Measurements from ENCODE around the gene HSD17B14. TPM values are rescaled to one million over a fixed set of nuclear protein-coding genes. Genes with fewer than 3 reads are reported as not detected.

The HSD17B14 gene
- total and polyA plus RNA-seq, 9 of the 15 experiments (the other 6 are each of a cell fraction or from before 2014, with no cell fraction given) = 0.16 TPM; not detected in 8

- TF ChIP-seq JUND (IDR thresholded peaks at IDR 0.05; ENCODE audit: borderline replicate concordance, low read depth, low read length) = peak; percentile 77
- peak; percentile 68; the same call in 1 of the 3 replicates for TF ChIP-seq JUND (tag; IDR thresholded peaks at IDR 0.05; ENCODE audit: borderline replicate concordance, low read depth, low read length)
- peak; percentile 67; the same call in 1 of the 2 replicates for TF ChIP-seq THRAP3 (IDR thresholded peaks at IDR 0.05; ENCODE audit: borderline replicate concordance)
- peak; percentile 91 for TF ChIP-seq GATA2 (CRISPR knock-in tag; IDR thresholded peaks at IDR 0.05)
- no peak for TF ChIP-seq ZC3H8 (IDR thresholded peaks at IDR 0.05)
- peak; percentile 55; the same call in 1 of the 2 replicates for TF ChIP-seq CGGBP1 (CRISPR knock-in tag; IDR thresholded peaks at IDR 0.05)
- TF ChIP-seq COPS2 (conservative IDR thresholded peaks at IDR 0.05) = no peak
- no peak; the same call in 1 of the 2 replicates for TF ChIP-seq MXI1 (IDR thresholded peaks at IDR 0.05; ENCODE audit: low read depth, low read length)
- no peak for TF ChIP-seq SP2 (IDR thresholded peaks at IDR 0.05; ENCODE audit: extremely low read depth, low read depth, low read length, poor library complexity, severe bottlenecking)
- peak; percentile 43; the same call in 1 of the 2 replicates for TF ChIP-seq GATAD2A (IDR thresholded peaks at IDR 0.05)
- 0 out of 2 replicates have a peak, but pooled peaks have one; percentile 49 for TF ChIP-seq ZNF232 (CRISPR knock-in tag; IDR thresholded peaks at IDR 0.05)
- no peak for TF ChIP-seq SNRNP70 (optimal IDR thresholded peaks at IDR 0.05; ENCODE audit: low read depth, low read length)
- TF ChIP-seq ZNF174 (CRISPR knock-in tag; IDR thresholded peaks at IDR 0.05) = no peak
- TF ChIP-seq ZNF165 (CRISPR knock-in tag; IDR thresholded peaks at IDR 0.05; ENCODE audit: borderline replicate concordance) = no peak
- TF ChIP-seq CLOCK (CRISPR knock-in tag; IDR thresholded peaks at IDR 0.05; ENCODE audit: borderline replicate concordance) = no peak
- TF ChIP-seq ZFPM2 (CRISPR knock-in tag; IDR thresholded peaks at IDR 0.05) = no peak
- peak in 1 of 2 experiments; percentile 86; a peak in 1 of 4 replicates for TF ChIP-seq ZMIZ1 (IDR thresholded peaks at IDR 0.05; ENCODE audit: low read depth in 2 of 2, low read length in 2 of 2)
- peak; percentile 95 for TF ChIP-seq ZNF316 (IDR thresholded peaks at IDR 0.05)
- no peak for TF ChIP-seq HOMEZ (CRISPR knock-in tag; IDR thresholded peaks at IDR 0.05)
- TF ChIP-seq ZNF175 (CRISPR knock-in tag; IDR thresholded peaks at IDR 0.05; ENCODE audit: low read depth) = peak; percentile 83; the same call in 1 of the 2 replicates
- no peak for TF ChIP-seq ZNF311 (CRISPR knock-in tag; IDR thresholded peaks at IDR 0.05)
Measured at GRCh38 chr19:48872182-48872883, 36.0 kb upstream of the HSD17B14 start, which contains the start of gene PPP1R15A (continued).

All from K562 (cell line).